Stimulated activated effector memory CD8-positive, alpha-beta T cell treated with anti-CD3 and anti-CD28 coated beads, Interleukin-12 subunit alpha, Interleukin-12 subunit beta, amount 100 ng/mL, for 72 hours (primary cell): ENCODE measurements around the gene RABGAP1L.
"Not testable (repeated sequence)": the region's sequence is repeated elsewhere in the genome, so short reads cannot be mapped to it uniquely, and the experiment has no call there.

Source experiments
- ATAC-seq: fragments of 150-1000 bp; cut with Tn5 transposase; 2 replicates; pipeline ENCODE4 v1.10.0; 2021
- DNase-seq, 2 donors: peaks; one replicate each; pipeline ENCODE4 v3.0.0; 2021 to 2022; ENCODE audit warnings: low spot score in 2 of 2
- H3K27ac Mint-ChIP-seq: one replicate; pipeline ENCODE4 v1.8.0; 2022; ENCODE audit warnings: mild to moderate bottlenecking, mixed read lengths
- H3K36me3 Mint-ChIP-seq: one replicate; pipeline ENCODE4 v1.8.0; 2022; ENCODE audit warnings: mild to moderate bottlenecking, mixed read lengths
- H3K4me1 Mint-ChIP-seq: one replicate; pipeline ENCODE4 v1.8.0; 2022; ENCODE audit warnings: mixed read lengths
- H3K4me3 Mint-ChIP-seq: one replicate; pipeline ENCODE4 v1.8.0; 2022; ENCODE audit warnings: mild to moderate bottlenecking, mixed read lengths
- H3K9me3 Mint-ChIP-seq: one replicate; pipeline ENCODE4 v1.8.0; 2022; ENCODE audit warnings: mixed read lengths

The RABGAP1L gene

GRCh38 chr1:175009532-175009931 is 850.2 kb downstream of the RABGAP1L start:
- Mint-ChIP-seq H3K4me1 (peaks cover 15% of the 10 kb centered on the region), H3K9me3 (no peaks in the 10 kb centered on the region), H3K27ac (no peak overlapping the region), H3K4me3 (no peak overlapping the region), H3K36me3 (peaks cover 100% of the 10 kb centered on the region)
- no peak for ATAC-seq
- no peak for DNase-seq

- no peak for DNase-seq
- Mint-ChIP-seq H3K4me3 (no peak overlapping the region), H3K27ac (peak overlapping the region; percentile 1), H3K4me1 (peaks cover 17% of the 10 kb centered on the region), H3K9me3 (no peaks in the 10 kb centered on the region), H3K36me3 (peaks cover 100% of the 10 kb centered on the region)
- no peak for ATAC-seq
These were observed 854.1 kb downstream of the RABGAP1L start for GRCh38 chr1:175013445-175013844.

GRCh38 chr1:175015243-175015642 is 855.9 kb downstream of the RABGAP1L start:
- Mint-ChIP-seq H3K4me1 (peaks cover 22% of the 10 kb centered on the region), H3K27ac (peak overlapping the region; percentile 4), H3K9me3 (no peaks in the 10 kb centered on the region), H3K36me3 (peaks cover 96% of the 10 kb centered on the region), H3K4me3 (no peak overlapping the region)
- ATAC-seq (no peak), DNase-seq (no peak)

DNA sequence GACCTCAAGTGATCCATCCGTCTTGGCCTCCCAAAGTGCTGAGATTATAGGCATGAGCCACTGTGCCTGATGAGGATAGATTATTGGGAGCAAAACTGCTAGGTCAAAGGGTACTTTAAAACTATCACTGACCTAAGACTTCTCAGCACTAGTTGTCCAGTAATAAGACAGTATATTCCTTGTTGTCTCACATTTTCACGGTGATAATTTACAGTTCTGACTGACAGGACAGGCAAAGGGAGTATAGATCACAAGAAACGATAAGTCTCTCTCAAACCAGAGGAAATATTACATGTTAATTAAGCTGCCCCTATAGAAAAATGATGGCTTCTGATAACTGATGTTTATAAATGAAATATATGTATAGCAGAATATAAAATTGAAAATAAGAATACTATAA is 860.2 kb downstream of the RABGAP1L start:
- Mint-ChIP-seq H3K36me3 (peaks cover 78% of the 10 kb centered on the region), H3K4me3 (no peak overlapping the region), H3K9me3 (peaks cover under 1% of the 10 kb centered on the region), H3K4me1 (peaks cover 43% of the 10 kb centered on the region), H3K27ac (peak overlapping the region; percentile 41)
- DNase-seq (no peak), ATAC-seq (no peak)

DNA sequence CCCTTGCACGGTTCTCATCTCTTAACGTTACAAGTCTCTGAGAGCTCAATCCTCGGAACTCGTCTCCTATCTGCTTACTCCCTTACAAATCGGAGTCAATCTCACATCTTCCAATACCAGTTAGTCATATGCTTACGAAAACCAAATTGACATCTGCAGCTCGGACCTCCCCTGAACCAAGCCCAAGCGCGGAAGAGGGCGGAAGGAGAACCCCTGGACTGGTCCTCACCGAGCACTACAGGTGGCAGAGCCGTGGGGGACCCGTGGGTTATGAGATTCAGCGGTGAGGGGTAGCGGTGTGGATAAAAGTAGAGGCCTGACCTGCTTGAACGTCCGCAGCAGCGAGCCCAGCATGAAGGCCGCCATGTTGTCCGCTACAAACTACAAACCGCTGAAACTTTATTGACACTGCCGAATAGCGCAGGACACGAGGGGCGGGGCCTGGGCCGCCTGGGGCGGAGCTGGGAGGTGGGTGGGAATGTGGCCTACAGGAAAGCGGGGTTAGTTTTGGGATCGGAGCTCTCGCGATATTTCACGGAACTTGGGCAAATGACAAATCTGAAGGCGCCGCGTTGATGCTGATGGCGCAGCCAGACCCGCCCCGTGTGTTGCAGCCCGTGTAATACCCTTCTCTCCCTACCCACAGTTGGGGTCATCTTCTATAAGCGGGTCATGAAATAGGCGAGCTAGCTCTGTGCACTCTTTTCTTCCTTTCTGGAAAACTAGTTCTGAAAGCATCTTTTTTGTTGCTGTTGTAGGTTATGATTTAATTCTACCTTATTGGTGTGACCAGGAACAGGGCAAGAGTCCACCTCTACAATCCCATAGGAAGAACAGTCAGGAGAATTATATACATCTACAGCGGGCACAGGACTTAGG is 864.0 kb downstream of the RABGAP1L start, which contains the start of gene MRPS14:
TSS of gene MRPS14 (minus strand) at position 383 of the 879 bp plus-strand sequence. CDS start at position 366, 17 bp downstream.
- peak within 1 kb of the TSS; percentile 95 for H3K27ac Mint-ChIP-seq
- peaks cover 5% of the 10 kb centered on the region for H3K9me3 Mint-ChIP-seq
- peaks cover 26% of the 10 kb centered on the region for H3K4me1 Mint-ChIP-seq
- ATAC-seq (peak; percentile 94), DNase-seq (peak; percentile 89 to 98)
- H3K4me3 Mint-ChIP-seq = peak within 1 kb of the TSS; percentile 84
- H3K36me3 Mint-ChIP-seq = peaks cover 40% of the 10 kb centered on the region

GRCh38 chr1:175023922-175024242 is 864.6 kb downstream of the RABGAP1L start:
- ATAC-seq, DNase-seq, H3K9me3 Mint-ChIP-seq: not testable (repeated sequence)
- Mint-ChIP-seq H3K4me1 (peaks cover 26% of the 10 kb centered on the region), H3K36me3 (peaks cover 34% of the 10 kb centered on the region), H3K27ac (peak overlapping the region; percentile 95), H3K4me3 (peak overlapping the region; percentile 84)

- H3K4me1 Mint-ChIP-seq = peaks cover 33% of the 10 kb centered on the region
- peaks cover 37% of the 10 kb centered on the region for H3K36me3 Mint-ChIP-seq
- peaks cover 5% of the 10 kb centered on the region for H3K9me3 Mint-ChIP-seq
- no peak for DNase-seq
- no peak for ATAC-seq
- H3K4me3 Mint-ChIP-seq = peak overlapping the region; percentile 84
- no peak overlapping the region for H3K27ac Mint-ChIP-seq
These were observed 865.5 kb downstream of the RABGAP1L start for GRCh38 chr1:175024773-175025172.

GRCh38 chr1:175033953-175034352 is 874.6 kb downstream of the RABGAP1L start:
- Mint-ChIP-seq H3K9me3 (no peaks in the 10 kb centered on the region), H3K36me3 (peaks cover 9% of the 10 kb centered on the region), H3K27ac (no peak overlapping the region), H3K4me3 (no peak overlapping the region), H3K4me1 (peaks cover 9% of the 10 kb centered on the region)
- DNase-seq (no peak), ATAC-seq (no peak)

DNA sequence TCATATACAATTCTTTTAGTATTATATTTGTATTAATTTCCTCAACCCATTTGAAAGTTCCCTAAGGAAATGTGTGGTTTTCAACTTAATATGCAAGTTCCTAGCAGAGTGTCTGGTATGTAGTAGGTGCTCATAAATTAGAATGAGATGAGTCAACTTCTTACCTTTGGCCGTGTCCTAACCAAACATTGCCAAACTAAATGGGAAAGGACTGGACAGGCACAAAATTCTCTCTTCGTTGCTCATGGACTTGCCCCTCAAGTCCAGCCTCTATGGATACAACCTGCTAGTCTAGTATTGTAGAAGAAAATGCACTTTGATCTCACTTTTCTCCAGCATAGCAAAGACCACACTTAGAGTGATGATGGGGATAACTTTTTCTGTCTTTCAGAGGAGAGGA is 875.5 kb downstream of the RABGAP1L start:
- DNase-seq (no peak), ATAC-seq (no peak)
- Mint-ChIP-seq H3K36me3 (peaks cover 1% of the 10 kb centered on the region), H3K4me1 (peaks cover 1% of the 10 kb centered on the region), H3K9me3 (no peaks in the 10 kb centered on the region), H3K4me3 (no peak overlapping the region), H3K27ac (no peak overlapping the region)

DNA sequence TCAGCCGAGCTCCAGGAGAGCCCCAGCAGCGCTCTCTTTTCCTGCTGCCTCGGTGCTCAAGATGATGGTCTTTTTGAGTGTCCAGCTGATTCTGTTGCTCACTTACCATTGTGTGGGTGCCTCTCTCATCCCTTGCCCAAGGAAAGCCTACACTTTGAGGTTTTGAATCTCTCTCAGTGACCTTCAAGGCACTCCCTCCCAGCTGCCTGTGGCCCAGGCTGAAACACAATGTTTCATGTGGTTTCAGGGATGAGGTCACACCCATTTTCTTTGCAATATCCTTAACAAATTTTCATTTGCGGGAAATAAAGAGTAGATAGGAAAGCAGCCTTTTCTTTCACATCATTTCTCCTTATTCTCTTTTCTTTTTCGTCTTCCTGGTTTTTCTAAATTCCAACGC is 876.5 kb downstream of the RABGAP1L start:
- H3K36me3 Mint-ChIP-seq = no peaks in the 10 kb centered on the region
- no peak overlapping the region for H3K27ac Mint-ChIP-seq
- DNase-seq (no peak), ATAC-seq (no peak)
- no peaks in the 10 kb centered on the region for H3K9me3 Mint-ChIP-seq
- H3K4me1 Mint-ChIP-seq = no peaks in the 10 kb centered on the region
- no peak overlapping the region for H3K4me3 Mint-ChIP-seq

DNA sequence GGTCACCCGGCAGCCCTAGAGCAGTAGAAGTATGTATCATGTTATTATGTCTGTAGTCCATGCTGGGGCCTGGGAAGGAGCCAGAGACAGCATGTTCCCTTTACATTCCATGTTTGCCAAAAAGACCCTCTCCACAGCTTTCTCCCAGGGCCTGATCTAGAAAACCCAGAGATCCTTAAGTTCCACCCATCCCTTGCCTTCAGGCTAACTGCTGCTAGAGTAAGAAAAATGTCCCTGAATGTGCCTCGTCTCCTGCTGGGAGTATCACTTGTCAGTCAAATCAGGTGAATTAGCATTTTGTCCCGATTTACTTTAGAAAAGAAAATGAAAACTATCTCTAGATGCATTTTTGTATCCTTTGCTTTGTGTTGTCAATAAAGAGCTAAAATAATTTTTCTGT is 877.2 kb downstream of the RABGAP1L start:
- ATAC-seq = no peak
- H3K27ac Mint-ChIP-seq = no peak overlapping the region

DNA sequence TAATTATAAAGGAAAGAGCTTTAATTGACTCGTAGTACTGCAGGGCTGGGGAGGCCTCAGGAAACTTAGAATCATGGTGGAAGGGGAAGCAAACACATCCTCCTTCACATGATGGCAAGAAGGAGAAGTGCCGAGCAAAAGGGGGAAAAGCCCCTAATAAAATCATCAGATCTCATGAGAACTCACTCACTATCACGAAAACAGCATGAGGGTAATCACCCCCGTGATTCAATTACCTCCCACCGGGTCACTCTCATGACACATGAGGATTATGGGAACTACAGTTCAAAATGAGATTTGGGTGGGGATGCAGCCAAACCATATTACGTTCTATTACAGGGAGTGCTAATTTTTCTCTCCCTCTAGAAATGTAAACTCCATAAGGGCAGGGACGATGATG is 878.1 kb downstream of the RABGAP1L start:
- no peak overlapping the region for H3K27ac Mint-ChIP-seq
- no peaks in the 10 kb centered on the region for H3K9me3 Mint-ChIP-seq
- H3K4me3 Mint-ChIP-seq = no peak overlapping the region
- DNase-seq = no peak
- H3K4me1 Mint-ChIP-seq = no peaks in the 10 kb centered on the region
- no peaks in the 10 kb centered on the region for H3K36me3 Mint-ChIP-seq
- no peak for ATAC-seq

More for the DNA sequence above, 877.2 kb downstream of the RABGAP1L start:
- no peaks in the 10 kb centered on the region for H3K4me1 Mint-ChIP-seq
- DNase-seq = no peak
- no peak overlapping the region for H3K4me3 Mint-ChIP-seq
- H3K36me3 Mint-ChIP-seq = no peaks in the 10 kb centered on the region
- no peaks in the 10 kb centered on the region for H3K9me3 Mint-ChIP-seq

GRCh38 chr1:175040324-175040879 is 881.1 kb downstream of the RABGAP1L start:
- DNase-seq (no peak), ATAC-seq (no peak)
- no peaks in the 10 kb centered on the region for H3K9me3 Mint-ChIP-seq
- H3K4me1 Mint-ChIP-seq = no peaks in the 10 kb centered on the region
- no peak overlapping the region for H3K27ac Mint-ChIP-seq
- H3K4me3 Mint-ChIP-seq = no peak overlapping the region
- H3K36me3 Mint-ChIP-seq = no peaks in the 10 kb centered on the region

- H3K4me3 Mint-ChIP-seq = no peak overlapping the region
- no peaks in the 10 kb centered on the region for H3K4me1 Mint-ChIP-seq
- DNase-seq (no peak), ATAC-seq (no peak)
- no peaks in the 10 kb centered on the region for H3K9me3 Mint-ChIP-seq
- H3K36me3 Mint-ChIP-seq = no peaks in the 10 kb centered on the region
- H3K27ac Mint-ChIP-seq = no peak overlapping the region
These were observed 883.3 kb downstream of the RABGAP1L start for GRCh38 chr1:175042650-175043049.

GRCh38 chr1:175043824-175044223 is 884.5 kb downstream of the RABGAP1L start:
- Mint-ChIP-seq H3K4me1 (no peaks in the 10 kb centered on the region), H3K27ac (no peak overlapping the region), H3K4me3 (no peak overlapping the region), H3K9me3 (no peaks in the 10 kb centered on the region), H3K36me3 (no peaks in the 10 kb centered on the region)
- no peak for ATAC-seq
- no peak for DNase-seq

DNA sequence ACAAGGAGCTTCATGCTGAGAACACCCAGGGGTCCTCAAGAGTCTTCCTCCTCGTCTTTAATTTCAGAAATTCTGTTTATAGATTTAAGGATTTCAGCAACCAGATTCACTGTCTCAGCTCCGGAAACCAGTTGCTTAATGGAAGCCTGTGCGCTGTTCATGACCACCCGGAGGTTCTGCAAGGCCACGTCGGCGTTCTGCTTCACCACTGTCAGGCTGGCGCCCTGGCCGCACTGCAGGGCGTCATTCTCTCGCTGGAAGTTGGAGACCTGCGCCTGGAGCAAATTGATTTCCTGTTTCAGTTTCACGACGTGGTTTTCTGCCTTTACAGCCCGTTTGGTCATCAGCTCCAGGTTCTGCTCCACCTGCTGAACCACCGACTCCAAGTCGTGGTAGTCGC is 885.3 kb downstream of the RABGAP1L start:
- not testable (repeated sequence) for H3K4me3 Mint-ChIP-seq, DNase-seq, H3K36me3 Mint-ChIP-seq, H3K9me3 Mint-ChIP-seq, H3K27ac Mint-ChIP-seq, ATAC-seq, H3K4me1 Mint-ChIP-seq
